Head of caudate nucleus (tissue), 42 donors: ENCODE measurements around the gene BTBD10.

Source experiments
- DNase-seq, 42 donors: peaks; one replicate each; pipeline versions ENCODE4 v3.0.0 to v3.0.0-alpha.2; 2020 to 2021; ENCODE audit warnings: mixed read lengths in 7 of 42
- intact Hi-C: fragments of 100-400 bp; cut with DNase I; formaldehyde crosslinking; loops from one replicate; pipeline ENCODE4 v1.15.0; 2022

BTBD10 gene

DNA sequence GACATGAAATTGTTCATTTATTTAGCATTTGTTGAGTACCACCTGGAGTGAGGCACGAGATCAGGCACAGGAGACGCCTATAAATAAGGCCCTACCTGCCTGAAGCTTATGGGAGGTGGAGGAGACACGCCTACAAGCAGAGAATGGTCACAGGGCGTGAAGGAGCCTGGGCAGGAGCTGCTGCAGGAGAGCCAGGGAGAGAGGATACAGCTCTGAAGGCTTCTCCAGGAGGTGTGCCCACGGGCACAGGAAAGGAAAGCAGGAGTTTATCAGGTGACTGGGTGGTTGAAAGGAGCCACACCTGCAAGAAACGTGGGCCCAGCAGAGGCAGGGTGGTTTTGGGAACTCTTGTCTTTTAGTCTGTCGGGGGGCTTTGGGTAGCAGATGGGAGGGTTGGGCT lies 115.1 kb downstream of the BTBD10 start:
- DNase-seq = no peak
- intact Hi-C loops = loop anchor here (10.0 kb wide), 1 partner anchor 133 kb away; no protein-coding TSS in a partner anchor

DNA sequence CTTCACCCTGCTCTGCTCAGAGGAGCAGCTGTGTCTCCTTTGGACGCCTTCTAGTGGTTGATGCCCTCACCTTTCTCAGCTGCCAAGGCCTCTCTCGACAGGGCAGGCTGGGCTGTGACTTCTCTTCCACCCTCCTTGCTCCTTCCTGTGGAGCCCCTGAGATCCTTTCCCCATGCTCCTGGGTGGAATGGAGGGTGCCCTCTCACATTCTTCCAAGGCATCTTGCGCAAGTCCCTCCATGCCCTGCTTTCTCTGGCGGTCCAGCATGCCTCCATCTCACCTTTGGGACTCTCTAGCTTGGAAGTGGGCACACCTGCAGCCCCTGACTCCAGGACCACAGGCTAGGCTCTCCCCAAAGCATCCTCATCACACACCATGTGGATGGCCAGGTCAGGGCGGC lies 116.6 kb downstream of the BTBD10 start:
- no peak for DNase-seq
- intact Hi-C loops = loop anchor here (10.0 kb wide), 1 partner anchor 132 kb away; no protein-coding TSS in a partner anchor

DNA sequence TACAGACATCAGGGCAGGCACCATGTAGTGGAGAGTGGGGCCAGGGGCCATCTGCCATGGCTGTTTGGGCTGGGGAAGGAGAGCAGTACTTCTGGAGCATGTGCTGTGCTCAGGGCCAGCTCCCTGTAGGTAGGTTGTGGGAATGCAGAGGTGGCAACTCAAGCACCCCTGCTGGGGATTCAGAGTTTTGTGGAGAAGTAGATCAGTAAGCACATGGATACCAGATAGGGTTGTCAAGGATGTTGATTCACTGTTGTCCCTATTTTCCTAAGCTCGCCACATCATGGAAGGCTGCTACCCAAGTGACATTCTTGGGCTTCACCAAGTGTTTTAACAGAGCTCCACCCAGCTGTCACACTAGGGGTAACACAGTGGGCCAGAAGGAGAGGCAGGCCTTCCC lies 118.2 kb downstream of the BTBD10 start:
- intact Hi-C loops = loop anchor here (10.0 kb wide), 1 partner anchor 130 kb away; no protein-coding TSS in a partner anchor
- DNase-seq = no peak

DNA sequence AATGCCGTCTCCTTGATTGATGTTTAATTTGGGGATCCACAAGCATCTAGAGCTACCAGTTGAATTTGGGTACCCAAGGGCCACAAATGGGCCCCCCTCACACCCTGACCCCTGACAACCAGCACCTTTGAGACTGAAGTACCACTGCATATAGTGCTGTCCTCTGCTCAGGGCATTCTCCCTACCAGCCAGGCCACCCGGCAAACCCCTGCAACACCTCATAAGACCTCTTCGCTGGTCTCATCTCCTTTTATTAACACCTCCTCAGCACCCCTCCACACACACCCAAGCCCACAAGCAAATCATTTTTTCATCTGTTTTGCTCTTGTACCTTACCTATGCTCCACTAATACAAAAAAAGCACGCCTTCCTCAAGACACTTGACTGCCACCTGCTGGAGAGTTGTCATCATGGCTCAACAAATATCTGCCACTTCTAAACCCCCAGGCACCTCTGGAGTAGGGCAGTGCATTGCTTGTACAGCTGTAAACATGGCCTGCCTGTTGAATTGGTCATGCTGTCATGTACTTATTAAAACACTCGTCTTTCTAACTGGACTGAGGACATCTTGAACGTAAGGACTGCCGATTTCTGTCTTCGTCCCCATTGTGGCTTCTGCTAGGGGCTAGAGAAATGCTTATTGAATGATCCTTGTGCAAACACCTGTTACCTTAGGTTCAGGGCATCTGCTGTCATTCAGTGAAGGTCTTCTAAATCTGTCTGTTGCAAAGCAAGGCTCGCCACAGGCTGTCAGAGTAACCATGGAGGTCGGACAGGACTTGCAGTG lies 118.9 kb downstream of the BTBD10 start:
- peak in 40 of 42 donors; percentile 36 to 89 (median 72) for DNase-seq
- intact Hi-C loops = loop anchor here (10.0 kb wide), 1 partner anchor 129 kb away; no protein-coding TSS in a partner anchor

DNA sequence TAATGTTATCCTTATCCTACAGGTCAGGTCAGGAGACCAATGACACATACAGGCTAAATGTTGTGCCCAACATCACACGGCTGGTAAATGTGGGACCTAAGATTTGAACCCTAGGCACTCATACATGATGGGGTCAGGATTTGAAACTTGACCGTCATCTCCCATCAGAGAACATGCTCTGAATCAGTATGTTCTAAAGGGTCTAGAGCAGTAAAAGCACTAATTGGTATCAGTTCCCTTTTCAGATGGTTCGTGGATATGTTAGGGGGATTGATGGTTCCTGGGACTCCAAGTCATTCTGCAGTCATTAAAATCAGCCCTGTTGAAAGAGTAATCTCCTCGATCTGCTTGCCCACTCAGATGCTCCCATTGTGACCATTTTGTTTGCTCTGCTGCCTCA lies 120.0 kb downstream of the BTBD10 start:
- intact Hi-C loops = loop anchor here (10.0 kb wide), 1 partner anchor 128 kb away; no protein-coding TSS in a partner anchor
- DNase-seq = no peak

DNA sequence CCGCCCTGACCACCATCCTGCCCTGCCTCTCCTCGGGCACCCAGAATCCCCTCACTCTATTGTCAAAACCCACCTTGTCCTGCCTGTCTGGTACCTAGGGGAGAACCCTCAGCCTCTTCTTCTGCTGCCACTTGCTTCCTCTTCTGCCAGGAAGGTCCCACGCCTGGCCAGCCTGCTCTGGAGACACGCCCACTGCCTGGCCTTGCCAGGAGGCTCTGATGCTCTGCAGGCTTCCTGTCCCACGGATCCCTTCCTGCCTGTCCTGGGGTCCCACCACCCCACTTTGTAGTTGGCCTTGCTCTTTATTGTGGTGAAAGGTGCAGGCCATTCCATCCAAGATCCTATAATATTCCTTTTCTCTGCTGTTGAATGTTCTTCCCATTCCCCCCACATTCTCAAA lies 122.0 kb downstream of the BTBD10 start:
- DNase-seq = no peak
- intact Hi-C loops = loop anchor here (10.0 kb wide), 1 partner anchor 126 kb away; no protein-coding TSS in a partner anchor

DNA sequence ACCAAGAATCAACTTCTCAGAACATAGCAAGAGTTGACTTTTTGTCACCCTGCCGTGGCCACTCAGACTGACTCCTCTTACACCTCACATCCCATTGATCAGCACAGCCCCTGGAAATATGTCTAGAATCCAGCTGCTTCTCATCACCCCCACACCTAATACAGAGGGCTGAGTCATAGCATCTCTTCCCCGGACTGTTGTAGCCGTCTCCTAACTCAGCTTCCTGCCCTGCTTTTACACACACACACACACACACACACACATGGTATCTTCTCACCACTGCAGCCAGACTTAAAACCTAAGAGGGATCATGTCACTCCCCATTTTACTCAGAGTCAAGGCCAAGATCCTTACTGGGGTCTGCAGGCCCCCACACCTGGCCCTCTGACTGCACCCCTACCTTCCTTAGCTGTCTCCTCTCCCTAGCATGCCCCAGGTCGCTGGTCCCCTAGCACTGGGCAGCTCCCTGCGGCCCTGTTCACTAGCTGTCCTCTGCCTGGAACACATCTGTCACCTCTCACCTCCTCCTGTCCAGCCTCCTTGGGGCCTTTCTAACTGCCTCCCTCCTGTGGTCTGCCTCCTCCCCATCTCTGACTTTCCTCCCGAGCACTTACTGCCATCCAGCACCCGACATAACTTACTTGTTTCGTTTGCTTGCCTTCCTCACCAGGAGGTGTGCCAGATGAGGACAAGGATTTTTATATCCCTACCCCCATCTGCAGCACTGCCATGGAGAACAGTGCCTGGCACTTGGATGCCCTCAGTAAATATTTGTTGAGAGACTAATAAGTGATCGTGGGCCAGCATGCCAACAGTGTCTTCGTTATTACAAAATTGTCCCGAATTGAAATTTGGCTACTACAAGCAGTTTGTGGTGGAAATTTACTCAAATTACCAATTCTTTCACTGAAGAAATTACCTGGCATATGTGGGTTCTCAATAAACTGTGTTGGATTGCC lies 123.5 kb downstream of the BTBD10 start:
- intact Hi-C loops = loop anchor here (10.0 kb wide), 1 partner anchor 125 kb away; no protein-coding TSS in a partner anchor
- DNase-seq = no peak

DNA sequence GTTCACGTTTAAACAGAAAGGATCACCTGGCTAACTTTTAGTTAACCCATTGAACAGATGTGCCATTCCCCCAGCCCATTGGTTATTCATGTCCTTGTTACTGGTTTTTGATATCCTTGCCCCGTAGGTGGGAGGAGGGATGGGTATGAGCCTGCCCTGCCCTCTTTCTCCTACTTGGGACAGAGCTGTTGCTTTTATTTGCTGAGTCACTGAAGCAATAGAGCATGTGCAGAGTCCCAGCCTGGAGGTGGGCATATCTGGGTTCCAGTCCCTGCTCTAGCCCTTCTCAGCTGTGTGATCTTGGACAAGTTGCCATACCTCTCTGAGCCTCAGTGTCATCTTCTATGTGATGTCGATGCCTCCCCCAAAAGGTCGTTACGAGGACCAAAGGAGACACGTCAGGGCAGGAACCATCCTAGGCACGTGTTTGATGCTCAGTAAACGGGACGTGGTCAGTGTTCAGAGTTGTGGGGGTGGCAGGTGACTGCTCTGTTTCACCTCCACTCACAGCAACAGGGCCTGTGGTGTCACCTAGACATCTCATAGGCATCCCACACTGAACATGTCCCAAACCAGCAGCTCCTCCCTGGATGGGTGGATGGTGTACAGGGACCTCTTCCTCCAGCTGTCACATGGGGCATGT lies 124.5 kb downstream of the BTBD10 start:
- intact Hi-C loops = no loop called here

DNA sequence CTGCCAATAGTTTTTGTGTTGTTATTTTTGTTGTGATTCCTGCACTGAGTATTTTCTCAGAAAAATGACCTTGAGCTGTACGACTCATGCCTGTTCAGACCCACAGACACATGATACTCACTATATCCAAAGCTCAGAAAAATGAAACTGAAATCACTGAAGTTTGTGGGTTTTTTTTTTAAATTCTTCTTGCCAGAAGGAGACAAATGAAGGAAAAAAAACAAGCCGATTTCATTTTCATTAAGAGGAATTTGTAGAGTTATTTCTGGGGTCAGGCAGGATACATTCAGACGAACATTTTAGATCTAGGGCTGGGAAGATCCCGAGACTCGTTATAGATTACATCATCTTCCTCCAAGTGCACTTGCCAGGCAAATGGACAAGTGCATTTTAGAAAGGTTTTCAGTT lies 125.0 kb downstream of the BTBD10 start:
- no peak for DNase-seq
- intact Hi-C loops = no loop called here

More for the DNA sequence above, 124.5 kb downstream of the BTBD10 start:
- DNase-seq = no peak
